RPMI8226 (cell line): ENCODE measurements around the gene C3orf20.
A peak's percentile ranks its signal among the peaks of the same experiment; 100 is the strongest.
"Not testable (repeated sequence)": the region's sequence is repeated elsewhere in the genome, so short reads cannot be mapped to it uniquely, and the experiment has no call there.

ENCODE experiments used
- DNase-seq: peaks from one replicate; pipeline ENCODE4 v3.0.0-alpha.2; 2015

The C3orf20 gene

DNA sequence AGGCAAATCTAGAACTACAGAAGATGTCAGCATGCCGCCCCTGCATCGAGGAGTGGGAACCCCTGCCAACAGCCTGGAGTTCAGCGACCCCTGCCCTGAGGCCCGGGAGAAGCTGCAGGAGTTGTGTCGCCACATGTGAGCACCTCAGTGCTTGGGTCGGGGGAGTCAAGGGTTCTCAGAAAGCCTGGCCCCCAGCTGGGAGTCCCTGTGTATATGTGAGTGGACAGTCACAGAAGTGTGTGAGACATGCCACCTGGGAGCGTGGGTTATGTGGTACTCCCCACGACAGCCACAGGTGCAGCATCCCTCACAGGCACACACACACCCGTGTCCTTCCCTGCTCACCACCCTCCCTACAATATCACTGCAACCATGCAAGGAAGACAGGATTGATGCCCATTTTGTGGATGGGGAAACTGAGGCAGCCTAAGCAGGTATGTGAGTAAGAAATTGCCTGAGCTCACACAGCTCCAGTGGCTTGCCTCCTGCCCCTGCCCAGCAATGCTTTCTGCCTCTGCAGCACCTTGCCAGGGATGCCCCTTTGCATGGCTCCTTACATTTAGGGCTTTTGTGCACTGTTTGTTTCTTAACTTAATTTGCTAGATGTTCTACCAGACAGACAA lies 28.3 kb downstream of the C3orf20 start:
- DNase-seq, result no peak

DNA sequence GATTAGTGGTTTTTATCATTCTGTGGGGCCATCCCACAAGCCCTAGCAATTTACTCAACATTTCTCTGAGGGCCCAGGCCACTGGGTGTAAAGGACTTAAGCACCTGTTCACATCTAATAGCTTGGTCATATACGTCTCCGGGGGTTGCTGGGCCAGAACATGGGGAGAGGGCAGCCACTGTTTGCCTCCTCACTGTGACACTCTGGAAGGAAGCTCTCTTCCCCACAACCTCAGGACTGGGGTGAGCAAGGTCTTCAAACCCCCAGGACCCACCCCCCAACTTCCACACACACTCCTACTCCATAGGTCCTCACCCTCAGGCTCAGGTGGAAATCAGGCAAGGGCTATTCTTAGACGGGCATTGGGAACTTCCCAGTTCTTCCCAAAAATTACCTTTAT lies 28.9 kb downstream of the C3orf20 start:
- no peak for DNase-seq

DNA sequence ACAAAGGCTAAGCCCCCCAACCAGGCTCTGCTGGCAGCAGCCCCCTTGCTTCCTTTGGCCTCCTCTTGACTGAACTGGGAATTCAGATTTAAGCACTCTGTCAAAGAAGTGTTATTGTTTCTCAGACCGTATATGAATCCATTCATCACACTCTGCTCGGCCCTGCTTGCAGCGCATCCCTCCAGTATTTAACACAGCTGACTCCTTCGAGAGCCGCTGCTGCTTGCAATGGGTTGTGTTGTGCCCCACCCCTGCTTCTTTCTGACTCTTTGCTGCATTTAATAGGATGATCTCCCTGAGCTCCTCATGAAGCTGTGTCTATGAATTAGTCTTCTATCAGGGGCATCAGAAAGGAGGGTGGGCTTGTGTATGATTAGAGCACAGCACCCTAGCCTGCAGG lies 31.2 kb downstream of the C3orf20 start:
- DNase-seq, result no peak

- DNase-seq, result no peak
Measured at GRCh38 chr3:14716591-14716990, 41.6 kb downstream of the C3orf20 start.

GRCh38 chr3:14717307-14717706 lies 42.4 kb downstream of the C3orf20 start:
- DNase-seq, result peak; percentile 29

GRCh38 chr3:14718539-14718938 lies 43.6 kb downstream of the C3orf20 start:
- no peak for DNase-seq

DNA sequence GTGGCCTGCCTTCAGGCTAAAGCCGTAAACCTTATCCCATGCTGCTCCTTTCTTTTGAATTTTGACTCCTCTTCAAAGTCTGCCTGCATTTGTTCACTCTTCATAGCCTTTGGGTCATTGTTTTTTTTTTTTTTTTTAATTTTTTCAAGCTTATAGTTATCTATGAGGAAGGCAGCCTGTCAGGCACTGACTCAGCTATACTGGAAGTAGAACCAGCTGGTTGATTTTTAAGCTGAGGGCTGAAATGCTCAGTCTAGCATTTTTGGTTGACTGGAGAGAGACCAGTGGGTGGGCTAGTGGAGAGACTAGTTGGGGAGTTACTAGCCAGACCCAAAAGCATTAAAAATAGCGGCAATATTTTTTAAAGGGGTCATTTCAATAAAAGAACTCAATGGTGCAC lies 44.1 kb downstream of the C3orf20 start:
- peak; percentile 44 for DNase-seq

DNA sequence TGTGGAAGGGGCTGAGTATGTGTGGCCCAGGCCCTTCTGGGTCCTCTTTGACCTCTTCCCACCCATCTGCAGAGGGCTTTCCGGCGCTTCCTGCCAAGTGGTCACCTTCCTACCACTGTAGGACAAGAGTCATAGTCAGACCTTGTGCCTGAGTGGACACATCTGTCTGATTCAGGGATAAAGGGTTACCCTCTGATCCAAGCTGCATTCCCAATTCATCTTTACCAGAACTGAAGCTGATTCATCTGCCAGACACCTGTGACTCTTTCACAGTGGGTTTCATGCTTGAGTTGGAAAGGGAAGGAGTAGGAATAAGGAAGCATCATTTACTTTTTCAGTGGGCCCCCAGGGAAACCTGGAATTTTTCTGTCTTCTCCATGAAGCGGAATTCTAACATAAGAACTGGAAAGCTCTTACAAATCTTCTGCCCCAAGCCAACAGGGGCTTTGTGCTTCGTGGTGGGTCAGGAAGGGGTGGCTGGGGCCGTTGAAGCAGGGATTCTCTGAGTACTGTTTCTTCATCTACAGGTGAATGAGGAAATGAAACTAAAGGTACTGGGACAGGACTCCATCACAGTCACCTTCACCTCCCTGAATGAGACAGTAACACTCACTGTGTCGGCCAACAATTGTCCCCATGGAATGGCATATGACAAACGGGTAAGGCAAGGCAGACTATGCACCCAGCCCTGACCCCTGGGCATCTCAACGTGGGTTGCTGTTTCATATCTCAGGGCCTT lies 46.4 kb downstream of the C3orf20 start:
- peak; percentile 48 for DNase-seq

GRCh38 chr3:14725013-14725412 lies 50.1 kb downstream of the C3orf20 start:
- DNase-seq, result no peak

GRCh38 chr3:14725564-14726440 lies 50.9 kb downstream of the C3orf20 start:
- DNase-seq, result no peak

- DNase-seq, result no peak
Measured at GRCh38 chr3:14726441-14726780, 51.5 kb downstream of the C3orf20 start.

DNA sequence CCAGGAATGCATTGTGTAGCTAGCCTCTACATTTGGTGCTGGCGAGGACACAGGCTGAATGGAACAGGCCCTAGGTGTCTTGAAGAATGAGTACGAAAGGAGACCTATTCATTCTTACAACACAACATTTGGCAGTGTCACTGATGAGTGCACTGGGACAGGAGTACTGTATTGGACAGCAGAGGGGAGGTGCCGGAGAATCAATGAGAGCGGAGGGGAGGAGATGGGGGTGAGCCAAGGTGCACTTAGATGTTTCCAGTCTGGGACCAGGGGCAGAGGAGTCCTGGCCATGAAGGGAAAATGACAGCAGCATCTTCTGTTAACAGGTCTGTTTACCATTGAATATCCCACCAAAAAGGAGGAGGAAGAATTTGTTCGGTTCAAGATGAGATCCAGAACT lies 53.2 kb downstream of the C3orf20 start:
- no peak for DNase-seq

DNA sequence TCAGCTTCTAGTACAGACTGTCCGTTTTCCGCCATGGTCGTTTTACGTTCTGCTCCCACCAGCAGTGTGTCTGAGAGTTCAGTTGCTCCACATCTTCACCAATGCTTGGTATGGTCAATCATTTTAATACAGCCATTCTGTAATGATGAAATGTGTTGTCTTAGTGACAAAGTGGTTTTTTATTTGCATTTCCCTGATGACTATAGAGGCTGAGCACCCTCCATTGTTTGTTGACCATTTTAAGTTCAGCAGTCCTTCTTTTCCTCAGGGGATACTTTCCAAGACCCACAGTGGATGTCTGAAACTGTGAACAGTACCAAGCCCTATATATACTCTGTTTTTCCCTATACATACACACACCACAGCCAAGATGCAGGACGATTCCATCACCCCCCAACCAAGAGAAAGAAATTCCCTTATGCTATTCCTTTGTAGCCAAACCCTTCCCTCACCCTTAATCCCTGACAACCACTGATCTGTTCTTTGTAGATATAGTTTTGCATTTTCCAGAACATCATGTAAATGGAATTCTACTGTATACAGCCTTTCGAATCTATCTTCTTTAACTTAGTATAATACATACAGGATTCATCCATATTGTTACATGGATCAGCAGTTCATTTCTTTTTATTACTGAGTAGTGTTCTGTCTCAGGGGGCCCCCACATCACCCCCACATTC lies 55.9 kb downstream of the C3orf20 start:
- DNase-seq, result no peak

DNA sequence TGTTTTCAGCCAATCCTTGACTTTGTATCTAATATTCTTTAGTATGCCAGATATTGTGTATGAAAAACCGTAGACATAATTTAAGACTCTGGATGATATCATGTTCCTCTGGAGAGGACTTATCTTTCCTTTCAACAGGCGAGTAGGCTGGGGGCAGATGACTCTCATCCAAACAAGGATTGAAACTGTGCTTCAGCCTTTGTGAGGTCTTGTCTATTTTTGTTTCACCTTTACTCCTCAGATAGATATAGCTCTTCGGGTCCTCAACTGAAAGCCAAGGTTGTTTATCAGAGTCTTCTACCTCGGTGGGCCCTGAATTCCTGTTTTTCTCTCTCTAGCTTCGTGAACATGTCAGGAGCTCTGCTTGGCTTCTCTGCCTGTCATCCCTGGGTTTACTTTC lies 66.0 kb downstream of the C3orf20 start:
- DNase-seq, result peak; percentile 30

DNA sequence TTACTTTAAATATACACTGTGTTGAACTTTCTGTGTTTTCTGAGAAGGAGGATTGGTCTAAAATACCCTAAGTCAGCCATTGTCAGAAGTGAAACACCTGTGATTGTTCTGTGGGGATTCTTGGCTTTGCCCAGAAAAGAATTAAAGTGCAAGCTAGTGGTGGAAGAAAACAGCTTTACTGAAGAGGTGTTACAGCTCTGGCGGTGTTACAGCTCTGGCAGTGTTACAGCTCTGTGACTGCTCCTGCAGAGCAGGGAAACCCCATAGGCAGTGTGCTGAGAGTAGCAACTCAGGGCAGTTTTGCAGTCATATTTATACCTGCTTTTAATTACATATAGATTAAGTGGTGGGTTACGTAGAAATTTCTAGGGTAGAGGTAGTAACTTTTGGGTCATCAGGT lies 66.6 kb downstream of the C3orf20 start:
- peak; percentile 80 for DNase-seq

DNA sequence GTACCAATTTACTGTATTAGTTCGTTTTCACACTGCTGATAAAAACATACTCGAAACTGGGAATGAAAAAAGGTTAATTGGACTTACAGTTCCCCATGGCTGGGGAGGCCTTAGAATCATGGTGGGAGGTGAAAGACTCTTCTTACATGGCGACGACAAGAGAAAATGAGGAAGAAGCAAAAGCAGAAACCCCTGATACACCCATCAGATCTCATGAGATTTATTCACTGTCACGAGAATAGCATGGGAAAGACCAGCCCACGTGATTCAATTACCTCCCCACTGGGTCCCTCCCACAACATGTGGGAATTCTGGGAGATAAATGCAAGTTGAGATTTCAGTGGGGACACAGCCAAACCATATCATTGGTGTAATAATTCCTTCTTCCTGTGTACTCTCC lies 69.6 kb downstream of the C3orf20 start:
- DNase-seq, result no peak

DNA sequence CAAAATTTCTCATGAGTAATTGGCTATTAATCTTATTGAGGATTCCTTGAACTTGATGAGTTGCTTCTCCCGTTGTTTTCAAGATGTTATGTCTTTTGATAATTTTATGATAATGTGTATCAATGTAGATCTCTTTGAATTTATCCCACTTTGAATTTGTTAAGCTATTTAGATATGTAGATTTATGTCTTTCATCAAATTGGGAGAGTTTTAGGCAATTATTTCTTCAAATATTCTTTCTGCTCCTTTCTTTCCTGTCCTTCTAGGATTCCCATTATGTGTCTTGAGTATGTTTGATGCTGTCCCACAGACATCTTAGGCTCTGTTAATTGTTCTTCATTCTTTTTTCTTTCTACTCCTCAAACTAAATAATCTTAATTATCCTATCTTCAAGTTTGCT lies 75.7 kb downstream of the C3orf20 start:
- DNase-seq, result no peak

DNA sequence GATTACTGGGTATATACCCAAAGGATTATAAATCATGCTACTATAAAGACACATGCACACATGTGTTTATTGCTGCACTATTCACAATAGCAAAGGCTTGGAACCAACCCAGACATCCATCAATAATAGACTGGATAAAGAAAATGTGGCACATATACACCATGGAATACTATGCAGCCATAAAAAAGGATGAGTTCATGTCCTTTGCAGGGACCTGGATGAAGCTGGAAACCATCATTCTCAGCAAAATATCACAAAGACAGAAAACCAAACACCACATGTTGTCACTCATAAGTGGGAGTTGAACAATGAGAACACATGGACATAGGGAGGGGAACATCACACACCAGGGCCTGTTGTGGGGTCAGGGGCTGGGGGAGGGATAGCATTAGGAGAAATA lies 78.0 kb downstream of the C3orf20 start:
- DNase-seq, result not testable (repeated sequence)

GRCh38 chr3:14757153-14757700 lies 82.3 kb downstream of the C3orf20 start:
- DNase-seq, result no peak

- DNase-seq, result no peak
Measured at GRCh38 chr3:14758297-14758696, 83.4 kb downstream of the C3orf20 start.

DNA sequence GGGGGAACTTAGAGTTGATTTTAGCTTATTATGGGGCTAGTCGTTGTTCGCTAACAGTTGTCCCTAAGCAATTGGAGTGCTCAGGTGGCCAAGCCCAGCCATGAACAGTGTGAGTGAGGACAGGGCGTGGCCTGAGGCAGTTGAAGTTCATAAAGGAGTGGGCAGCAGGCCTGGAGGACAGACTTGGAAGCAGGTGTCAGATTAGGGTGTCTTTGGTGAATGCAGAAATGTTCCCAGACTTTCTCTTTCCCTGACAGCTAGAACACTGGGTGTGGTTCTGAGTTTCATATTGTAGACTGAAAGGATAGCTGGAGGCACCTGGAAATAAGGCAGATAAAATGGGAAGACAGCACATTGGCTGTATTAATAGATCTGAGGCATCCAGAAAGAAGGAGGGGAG lies 84.0 kb downstream of the C3orf20 start:
- no peak for DNase-seq

GRCh38 chr3:14760185-14760584 lies 85.2 kb downstream of the C3orf20 start:
- DNase-seq, result no peak

GRCh38 chr3:14761121-14761672 lies 86.3 kb downstream of the C3orf20 start:
- no peak for DNase-seq
